GM21526 (cell line): ENCODE data around the gene PLXNA3.

Experiments used
- ATAC-seq: cut with Tn5 transposase; IDR thresholded peaks from one replicate; pipeline ENCODE4 v1.9.1; 2021; ENCODE audit warnings: moderate library complexity; ENCODE audit not compliant: unreplicated experiment, low FRiP score

PLXNA3 gene

GRCh38 chrX:154434394-154435168 lies 23.5 kb upstream of the PLXNA3 start:
- no peak for ATAC-seq

GRCh38 chrX:154435171-154435733 lies 22.8 kb upstream of the PLXNA3 start:
- no peak for ATAC-seq

- no peak for ATAC-seq
Observed at GRCh38 chrX:154436374-154436982, 21.6 kb upstream of the PLXNA3 start.

- no peak for ATAC-seq
Observed at GRCh38 chrX:154436983-154437752, 20.9 kb upstream of the PLXNA3 start, which contains the start of gene GDI1. Gene GDI1 (plus strand): TSS chrX:154437154. CDS start chrX:154437255, 101 bp downstream.

GRCh38 chrX:154437971-154438893 lies 19.8 kb upstream of the PLXNA3 start:
- ATAC-seq: no peak

- ATAC-seq: no peak
Observed at GRCh38 chrX:154439841-154440240, 18.2 kb upstream of the PLXNA3 start.

- no peak for ATAC-seq
Observed at GRCh38 chrX:154440623-154441357, 17.3 kb upstream of the PLXNA3 start.

- no peak for ATAC-seq
Observed at GRCh38 chrX:154441564-154441963, 16.5 kb upstream of the PLXNA3 start.

GRCh38 chrX:154441984-154442707 lies 15.9 kb upstream of the PLXNA3 start:
- no peak for ATAC-seq

GRCh38 chrX:154443479-154443910 lies 14.6 kb upstream of the PLXNA3 start:
- no peak for ATAC-seq

GRCh38 chrX:154443992-154444754 lies 13.9 kb upstream of the PLXNA3 start, which contains the start of gene FAM50A:
Gene FAM50A (plus strand): TSS chrX:154444141. CDS start chrX:154444236, 95 bp downstream.
- ATAC-seq: peak; percentile 46

- no peak for ATAC-seq
Observed at GRCh38 chrX:154444755-154445246, 13.3 kb upstream of the PLXNA3 start.

- no peak for ATAC-seq
Observed at GRCh38 chrX:154445776-154446175, 12.3 kb upstream of the PLXNA3 start.

GRCh38 chrX:154446430-154446829 lies 11.7 kb upstream of the PLXNA3 start:
- no peak for ATAC-seq

GRCh38 chrX:154448484-154448883 lies 9.6 kb upstream of the PLXNA3 start:
- ATAC-seq: no peak

- ATAC-seq: no peak
Observed at GRCh38 chrX:154449618-154450017, 8.5 kb upstream of the PLXNA3 start.

- no peak for ATAC-seq
Observed at GRCh38 chrX:154450312-154450711, 7.8 kb upstream of the PLXNA3 start.

GRCh38 chrX:154452823-154453222 lies 5.3 kb upstream of the PLXNA3 start:
- ATAC-seq: no peak
